CD4-positive, alpha-beta T cell (primary cell): ENCODE results near the gene TAF6L. TPM values are rescaled to one million over a fixed set of nuclear protein-coding genes. Genes with fewer than 3 reads are reported as not detected.

Experiments used
- ATAC-seq: fragments of 200-7000 bp; cut with Tn5 transposase; one replicate; pipeline ENCODE4 v1.10.0; 2022; ENCODE audit warnings: mild to moderate bottlenecking; ENCODE audit not compliant: poor library complexity
- CTCF ChIA-PET: fragments of 350-600 bp; sonication (Branson Sonifier 250); formaldehyde crosslinking; loops from one replicate; lab custom pipeline; 2021; ENCODE audit warnings: antibody characterized with exemption, inconsistent platforms; lab: Charles Lee
- POLR2A ChIA-PET: fragments of 350-600 bp; sonication (Branson Sonifier 250); formaldehyde crosslinking; loops from one replicate; lab custom pipeline; 2021; ENCODE audit warnings: antibody characterized with exemption, inconsistent platforms; lab: Charles Lee
- DNase-seq, 14 experiments: peaks; one replicate each; pipeline ENCODE4 v3.0.0-alpha.2; 2013 to 2020; ENCODE audit warnings: mixed read lengths in 2 of 14
- H3K27ac ChIP-seq, 2 donors: one replicate each; pipeline versions ENCODE4 v1.5.1 to v1.7.0; 2013; ENCODE audit warnings: low read length in 2 of 2, low read depth in 1 of 2, mild to moderate bottlenecking in 1 of 2
- H3K27me3 ChIP-seq, 2 experiments: 1 replicate in 1 of 2; 2 replicates in 1 of 2; pipeline versions ENCODE4 v1.6.1 to v1.7.0; 2013; ENCODE audit warnings: low read length in 2 of 2, control low read depth in 1 of 2, mild to moderate bottlenecking in 1 of 2, moderate library complexity in 1 of 2; ENCODE audit not compliant: insufficient read depth in 2 of 2, control insufficient read depth in 1 of 2
- H3K36me3 ChIP-seq: one replicate; pipeline ENCODE4 v1.6.1; 2013; ENCODE audit warnings: low read length, control low read depth; ENCODE audit not compliant: insufficient read depth
- H3K4me1 ChIP-seq: one replicate; pipeline ENCODE4 v1.6.1; 2013; ENCODE audit warnings: low read length, control low read depth; ENCODE audit not compliant: insufficient read depth
- H3K4me3 ChIP-seq: one replicate; pipeline ENCODE4 v1.5.1; 2013; ENCODE audit warnings: mild to moderate bottlenecking, low read length, moderate library complexity
- H3K9me3 ChIP-seq, 2 experiments: 1 replicate in 1 of 2; 2 replicates in 1 of 2; pipeline versions ENCODE4 v1.6.1 to v1.7.0; 2013; ENCODE audit warnings: low read length in 2 of 2, mild to moderate bottlenecking in 2 of 2, control low read depth in 1 of 2, moderate library complexity in 1 of 2; ENCODE audit not compliant: control insufficient read depth in 1 of 2, insufficient read depth in 1 of 2
- H3K27ac Mint-ChIP-seq: one replicate; pipeline ENCODE4 v1.8.0; 2020; ENCODE audit warnings: mixed read lengths
- H3K27me3 Mint-ChIP-seq: one replicate; pipeline ENCODE4 v1.8.0; 2021; ENCODE audit warnings: mixed read lengths
- H3K36me3 Mint-ChIP-seq: one replicate; pipeline ENCODE4 v1.8.0; 2021; ENCODE audit warnings: low read depth, mixed read lengths
- H3K4me1 Mint-ChIP-seq: one replicate; pipeline ENCODE4 v1.8.0; 2021; ENCODE audit warnings: low read depth, mixed read lengths
- H3K4me3 Mint-ChIP-seq: one replicate; pipeline ENCODE4 v1.8.0; 2020; ENCODE audit warnings: mild to moderate bottlenecking, mixed read lengths
- H3K9me3 Mint-ChIP-seq: one replicate; pipeline ENCODE4 v1.8.0; 2020; ENCODE audit warnings: mixed read lengths
- intact Hi-C, 2 experiments: fragments of 100-400 bp; cut with DNase I in 1 of 2; cut with micrococcal nuclease in 1 of 2; formaldehyde crosslinking; loops; one replicate each; pipeline versions ENCODE4 v1.15.1 to v1.9.0; 2023 to 2025; cut with DNase I, micrococcal nuclease
- total RNA-seq, 174 experiments: library from RNA in 2 of 174; stranded (reverse) in 2 of 174; gene quantifications; one replicate each; pipeline ENCODE4 v1.2.3 and lab custom pipeline; 2021 to 2026
- TF ChIP-seq, protein P1 (sequence below): fragments of 200-600 bp; IDR thresholded peaks from one replicate; pipeline ENCODE4 v1.8.0; 2022; ENCODE audit warnings: antibody characterized with exemption, mild to moderate bottlenecking

The TAF6L gene
- total RNA-seq, 2 experiments from 2014 or later, result 11.5 to 11.8 TPM

GRCh38 chr11:62831520-62832335, 60.5 kb downstream of the TAF6L start, which contains the start of gene STX5:
Gene STX5 (minus strand): TSS chr11:62832051. CDS start chr11:62831243, 808 bp downstream.
- Mint-ChIP-seq H3K36me3 (peaks cover 71% of the 10 kb centered on the region), H3K27me3 (no peaks in the 10 kb centered on the region), H3K4me3 (peak within 1 kb of the TSS; percentile 92), H3K27ac (peak within 1 kb of the TSS; percentile 95), H3K4me1 (peaks cover 40% of the 10 kb centered on the region), H3K9me3 (no peaks in the 10 kb centered on the region)
- POLR2A ChIA-PET, result interaction anchor here (0.6 to 3.5 kb wide), 25 partner anchors 9 to 1394 kb away, joined by 3 to 143 read pairs (median 6); partner anchors contain the start of genes C11orf98, CSKMT, HNRNPUL2 and INTS5
- intact Hi-C loops, result loop anchor here (1.0 to 2.0 kb wide), 5 partner anchors 8 to 49 kb away; partner anchors contain the start of genes NXF1 (in 1 of the 2), SLC3A2 (in 1 of the 2), TMEM179B (in 1 of the 2) and WDR74 (in 1 of the 2)
- CTCF ChIA-PET, result interaction anchor here (0.5 to 4.6 kb wide), 6 partner anchors 10 to 194 kb away, joined by 3 to 41 read pairs (median 4); partner anchors contain the start of genes SLC3A2 and TMEM179B
- Histone ChIP-seq H3K27ac (peak within 1 kb of the TSS; percentile 95 to 97), H3K4me1 (peaks cover 44% of the 10 kb centered on the region), H3K27me3 (no peaks in the 10 kb centered on the region), H3K36me3 (peaks cover 52% of the 10 kb centered on the region), H3K9me3 (no peaks in the 10 kb centered on the region), H3K4me3 (peak within 1 kb of the TSS; percentile 86)
- ATAC-seq (peak; percentile 95), DNase-seq (peak; percentile 99 to 100 (median 99))
- TF ChIP-seq, protein P1, sequence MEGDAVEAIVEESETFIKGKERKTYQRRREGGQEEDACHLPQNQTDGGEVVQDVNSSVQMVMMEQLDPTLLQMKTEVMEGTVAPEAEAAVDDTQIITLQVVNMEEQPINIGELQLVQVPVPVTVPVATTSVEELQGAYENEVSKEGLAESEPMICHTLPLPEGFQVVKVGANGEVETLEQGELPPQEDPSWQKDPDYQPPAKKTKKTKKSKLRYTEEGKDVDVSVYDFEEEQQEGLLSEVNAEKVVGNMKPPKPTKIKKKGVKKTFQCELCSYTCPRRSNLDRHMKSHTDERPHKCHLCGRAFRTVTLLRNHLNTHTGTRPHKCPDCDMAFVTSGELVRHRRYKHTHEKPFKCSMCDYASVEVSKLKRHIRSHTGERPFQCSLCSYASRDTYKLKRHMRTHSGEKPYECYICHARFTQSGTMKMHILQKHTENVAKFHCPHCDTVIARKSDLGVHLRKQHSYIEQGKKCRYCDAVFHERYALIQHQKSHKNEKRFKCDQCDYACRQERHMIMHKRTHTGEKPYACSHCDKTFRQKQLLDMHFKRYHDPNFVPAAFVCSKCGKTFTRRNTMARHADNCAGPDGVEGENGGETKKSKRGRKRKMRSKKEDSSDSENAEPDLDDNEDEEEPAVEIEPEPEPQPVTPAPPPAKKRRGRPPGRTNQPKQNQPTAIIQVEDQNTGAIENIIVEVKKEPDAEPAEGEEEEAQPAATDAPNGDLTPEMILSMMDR, result no peak

- H3K4me3 ChIP-seq, result peak within 1 kb of the TSS; percentile 86
- peaks cover 39% of the 10 kb centered on the region for H3K4me1 Mint-ChIP-seq
Measured at GRCh38 chr11:62832336-62833234, 61.4 kb downstream of the TAF6L start, which contains the start of gene TEX54. Gene TEX54 (minus strand): TSS chr11:62832841.

More at GRCh38 chr11:62832336-62833234, 61.4 kb downstream of the TAF6L start, which contains the start of gene TEX54:
- intact Hi-C loops, result loop anchor here (2.0 kb wide), 2 partner anchors 28 to 48 kb away; partner anchors contain the start of genes NXF1 (in 1 of the 2) and SLC3A2 (in 1 of the 2)
- no peaks in the 10 kb centered on the region for H3K9me3 ChIP-seq
- TF ChIP-seq, protein P1, result no peak
- Mint-ChIP-seq H3K4me3 (peak within 1 kb of the TSS; percentile 92), H3K9me3 (no peaks in the 10 kb centered on the region), H3K27ac (peak within 1 kb of the TSS; percentile 95), H3K36me3 (peaks cover 66% of the 10 kb centered on the region), H3K27me3 (no peaks in the 10 kb centered on the region)
- POLR2A ChIA-PET, result interaction anchor here (0.6 to 3.5 kb wide), 23 partner anchors 8 to 1394 kb away, joined by 3 to 143 read pairs (median 6); partner anchors contain the start of genes C11orf98, CSKMT, HNRNPUL2 and LBHD1
- CTCF ChIA-PET, result interaction anchor here (0.6 to 4.6 kb wide), 6 partner anchors 9 to 188 kb away, joined by 3 to 41 read pairs (median 4); partner anchors contain the start of genes SLC3A2 and TMEM179B
- DNase-seq, result peak in 2 of 14 experiments; percentile 12 to 26
- no peaks in the 10 kb centered on the region for H3K27me3 ChIP-seq
- H3K36me3 ChIP-seq, result peaks cover 43% of the 10 kb centered on the region
- H3K27ac ChIP-seq, result peak within 1 kb of the TSS; percentile 95 to 97
- no peak for ATAC-seq
- H3K4me1 ChIP-seq, result peaks cover 46% of the 10 kb centered on the region
